ENCODE measurements around the gene TMPRSS9.

DNA sequence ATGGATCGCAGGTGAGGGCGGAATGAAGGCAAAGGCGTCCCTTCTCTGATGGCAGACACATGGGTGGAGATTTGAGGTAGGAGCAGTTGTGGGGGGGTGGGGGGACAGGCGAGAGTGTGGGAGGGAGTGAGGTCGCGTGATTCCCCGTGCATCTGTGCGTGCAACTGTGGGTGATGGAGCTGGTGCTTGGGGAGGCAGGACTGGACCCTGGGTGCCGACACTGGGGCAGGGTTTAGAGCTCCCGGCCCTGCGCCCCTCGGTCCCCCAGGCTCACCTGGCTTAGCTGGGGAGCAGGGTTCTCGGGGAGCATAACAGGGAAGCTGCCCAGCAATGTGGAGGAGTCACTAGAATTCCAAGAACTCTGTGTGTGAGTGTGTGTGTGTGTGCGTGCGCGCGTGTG is 3.4 kb downstream of the TMPRSS9 start:
- no peak for TF ChIP-seq NR2C2 (CRISPR knock-in tag; IDR thresholded peaks at IDR 0.05)
- no peak for TF ChIP-seq CTCF (IDR thresholded peaks at IDR 0.05)
- no peak for TF ChIP-seq IRF2 (CRISPR knock-in tag; IDR thresholded peaks at IDR 0.05; ENCODE audit: borderline replicate concordance, low read depth)
- TF ChIP-seq, protein P1, sequence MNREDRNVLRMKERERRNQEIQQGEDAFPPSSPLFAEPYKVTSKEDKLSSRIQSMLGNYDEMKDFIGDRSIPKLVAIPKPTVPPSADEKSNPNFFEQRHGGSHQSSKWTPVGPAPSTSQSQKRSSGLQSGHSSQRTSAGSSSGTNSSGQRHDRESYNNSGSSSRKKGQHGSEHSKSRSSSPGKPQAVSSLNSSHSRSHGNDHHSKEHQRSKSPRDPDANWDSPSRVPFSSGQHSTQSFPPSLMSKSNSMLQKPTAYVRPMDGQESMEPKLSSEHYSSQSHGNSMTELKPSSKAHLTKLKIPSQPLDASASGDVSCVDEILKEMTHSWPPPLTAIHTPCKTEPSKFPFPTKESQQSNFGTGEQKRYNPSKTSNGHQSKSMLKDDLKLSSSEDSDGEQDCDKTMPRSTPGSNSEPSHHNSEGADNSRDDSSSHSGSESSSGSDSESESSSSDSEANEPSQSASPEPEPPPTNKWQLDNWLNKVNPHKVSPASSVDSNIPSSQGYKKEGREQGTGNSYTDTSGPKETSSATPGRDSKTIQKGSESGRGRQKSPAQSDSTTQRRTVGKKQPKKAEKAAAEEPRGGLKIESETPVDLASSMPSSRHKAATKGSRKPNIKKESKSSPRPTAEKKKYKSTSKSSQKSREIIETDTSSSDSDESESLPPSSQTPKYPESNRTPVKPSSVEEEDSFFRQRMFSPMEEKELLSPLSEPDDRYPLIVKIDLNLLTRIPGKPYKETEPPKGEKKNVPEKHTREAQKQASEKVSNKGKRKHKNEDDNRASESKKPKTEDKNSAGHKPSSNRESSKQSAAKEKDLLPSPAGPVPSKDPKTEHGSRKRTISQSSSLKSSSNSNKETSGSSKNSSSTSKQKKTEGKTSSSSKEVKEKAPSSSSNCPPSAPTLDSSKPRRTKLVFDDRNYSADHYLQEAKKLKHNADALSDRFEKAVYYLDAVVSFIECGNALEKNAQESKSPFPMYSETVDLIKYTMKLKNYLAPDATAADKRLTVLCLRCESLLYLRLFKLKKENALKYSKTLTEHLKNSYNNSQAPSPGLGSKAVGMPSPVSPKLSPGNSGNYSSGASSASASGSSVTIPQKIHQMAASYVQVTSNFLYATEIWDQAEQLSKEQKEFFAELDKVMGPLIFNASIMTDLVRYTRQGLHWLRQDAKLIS (CRISPR knock-in tag; IDR thresholded peaks at IDR 0.05; ENCODE audit: borderline replicate concordance): no peak
- TF ChIP-seq SP1 (CRISPR knock-in tag; conservative IDR thresholded peaks at IDR 0.05): no peak
- TF ChIP-seq STAT6 (CRISPR knock-in tag; conservative IDR thresholded peaks at IDR 0.05; ENCODE audit: low read depth): no peak
- no peak for TF ChIP-seq ESRRA (CRISPR knock-in tag; IDR thresholded peaks at IDR 0.05; ENCODE audit: borderline replicate concordance)
- TF ChIP-seq JUN (CRISPR knock-in tag; IDR thresholded peaks at IDR 0.05): no peak
- no peak for TF ChIP-seq SMAD3 (CRISPR knock-in tag; IDR thresholded peaks at IDR 0.05; ENCODE audit: borderline replicate concordance)
- no peak for TF ChIP-seq NR3C1 (CRISPR knock-in tag; conservative IDR thresholded peaks at IDR 0.05; ENCODE audit: low read depth)
- TF ChIP-seq USF1 (CRISPR knock-in tag; IDR thresholded peaks at IDR 0.05): no peak
- TF ChIP-seq ZBTB21 (CRISPR knock-in tag; IDR thresholded peaks at IDR 0.05; ENCODE audit: borderline replicate concordance): no peak
- TF ChIP-seq ZNF263 (CRISPR knock-in tag; IDR thresholded peaks at IDR 0.05; ENCODE audit: low read depth): no peak
- no peak for TF ChIP-seq ATF3 (CRISPR knock-in tag; conservative IDR thresholded peaks at IDR 0.05)

Measured in WTC11 (cell line).